ENCODE measurements around the gene PEX14. TPM values are rescaled to one million over a fixed set of nuclear protein-coding genes. Genes with fewer than 3 reads are reported as not detected.

The PEX14 gene
- polyA plus RNA-seq, 1 donor from 2014 or later: 13.5 TPM

- no peak overlapping the region for H3K9ac ChIP-seq (ENCODE audit: low read length)
- no peak overlapping the region for H2AFZ ChIP-seq (ENCODE audit: low read depth, low read length)
- H3K4me2 ChIP-seq (ENCODE audit: low read length): no peak overlapping the region
- H4K20me1 ChIP-seq (ENCODE audit: insufficient read depth): no peaks in the 10 kb centered on the region
- no peaks in the 10 kb centered on the region for H3K79me2 ChIP-seq (replicated peaks; ENCODE audit: insufficient read depth, low read length)
- H3K27ac ChIP-seq (ENCODE audit: low read length): no peak overlapping the region
- no peaks in the 10 kb centered on the region for H3F3A ChIP-seq (ENCODE audit: insufficient read depth, low read length, poor library complexity, severe bottlenecking)
- TF ChIP-seq MXI1 (conservative IDR thresholded peaks at IDR 0.05; ENCODE audit: poor library complexity, severe bottlenecking): no peak
- no peak for TF ChIP-seq EZH2 (IDR thresholded peaks at IDR 0.05; ENCODE audit: borderline replicate concordance, insufficient read depth, low read length, poor library complexity, severe bottlenecking)
- TF ChIP-seq POLR2AphosphoS5 (IDR thresholded peaks at IDR 0.05): no peak
- no peak for TF ChIP-seq RAD21 (conservative IDR thresholded peaks at IDR 0.05)
- no peak for TF ChIP-seq SMC3 (conservative IDR thresholded peaks at IDR 0.05; ENCODE audit: poor library complexity)
- no peak for TF ChIP-seq EP300 (conservative IDR thresholded peaks at IDR 0.05; ENCODE audit: poor library complexity, severe bottlenecking)
- no peak for TF ChIP-seq TAF1 (IDR thresholded peaks at IDR 0.05; ENCODE audit: low read depth)
- no peak for TF ChIP-seq REST (IDR thresholded peaks at IDR 0.05; ENCODE audit: borderline replicate concordance)
- TF ChIP-seq CTCF (IDR thresholded peaks at IDR 0.05; ENCODE audit: poor library complexity, severe bottlenecking): no peak
- no peaks in the 10 kb centered on the region for H3K36me3 ChIP-seq (ENCODE audit: insufficient read depth, low read length)
- H3K4me3 ChIP-seq (ENCODE audit: low read length): no peak overlapping the region
- H3K9me2 ChIP-seq (ENCODE audit: insufficient read depth, low read length): no peaks in the 10 kb centered on the region
- peaks cover 3% of the 10 kb centered on the region for H3K9me3 ChIP-seq (ENCODE audit: low read length)
- H3K27me3 ChIP-seq (ENCODE audit: insufficient read depth, low read depth, low read length): no peaks in the 10 kb centered on the region
These were observed 166.2 kb downstream of the PEX14 start for GRCh38 chr1:10640843-10641553.

GRCh38 chr1:10641976-10642375 is 167.2 kb downstream of the PEX14 start:
- H3K79me2 ChIP-seq (replicated peaks; ENCODE audit: insufficient read depth, low read length): no peaks in the 10 kb centered on the region
- no peaks in the 10 kb centered on the region for H3K9me2 ChIP-seq (ENCODE audit: insufficient read depth, low read length)
- H3F3A ChIP-seq (ENCODE audit: insufficient read depth, low read length, poor library complexity, severe bottlenecking): no peaks in the 10 kb centered on the region
- TF ChIP-seq TAF1 (IDR thresholded peaks at IDR 0.05; ENCODE audit: low read depth): no peak
- no peak for TF ChIP-seq CTCF (IDR thresholded peaks at IDR 0.05; ENCODE audit: poor library complexity, severe bottlenecking)
- no peak for TF ChIP-seq EP300 (conservative IDR thresholded peaks at IDR 0.05; ENCODE audit: poor library complexity, severe bottlenecking)
- no peak for TF ChIP-seq POLR2AphosphoS5 (IDR thresholded peaks at IDR 0.05)
- no peak for TF ChIP-seq SMC3 (conservative IDR thresholded peaks at IDR 0.05; ENCODE audit: poor library complexity)
- no peak for TF ChIP-seq REST (IDR thresholded peaks at IDR 0.05; ENCODE audit: borderline replicate concordance)
- TF ChIP-seq RAD21 (conservative IDR thresholded peaks at IDR 0.05): no peak
- no peak for TF ChIP-seq EZH2 (IDR thresholded peaks at IDR 0.05; ENCODE audit: borderline replicate concordance, insufficient read depth, low read length, poor library complexity, severe bottlenecking)
- TF ChIP-seq MXI1 (conservative IDR thresholded peaks at IDR 0.05; ENCODE audit: poor library complexity, severe bottlenecking): no peak
- H3K9ac ChIP-seq (ENCODE audit: low read length): no peak overlapping the region
- no peak overlapping the region for H2AFZ ChIP-seq (ENCODE audit: low read depth, low read length)
- H4K20me1 ChIP-seq (ENCODE audit: insufficient read depth): no peaks in the 10 kb centered on the region
- no peak overlapping the region for H3K4me3 ChIP-seq (ENCODE audit: low read length)
- H3K36me3 ChIP-seq (ENCODE audit: insufficient read depth, low read length): no peaks in the 10 kb centered on the region
- peaks cover 3% of the 10 kb centered on the region for H3K9me3 ChIP-seq (ENCODE audit: low read length)
- no peaks in the 10 kb centered on the region for H3K27me3 ChIP-seq (ENCODE audit: insufficient read depth, low read depth, low read length)
- H3K4me2 ChIP-seq (ENCODE audit: low read length): no peak overlapping the region
- no peak overlapping the region for H3K27ac ChIP-seq (ENCODE audit: low read length)
